ENCODE measurements around the gene TMPRSS5.
"Not testable (repeated sequence)": the region's sequence is repeated elsewhere in the genome, so short reads cannot be mapped to it uniquely, and the experiment has no call there.

TMPRSS5 gene

DNA sequence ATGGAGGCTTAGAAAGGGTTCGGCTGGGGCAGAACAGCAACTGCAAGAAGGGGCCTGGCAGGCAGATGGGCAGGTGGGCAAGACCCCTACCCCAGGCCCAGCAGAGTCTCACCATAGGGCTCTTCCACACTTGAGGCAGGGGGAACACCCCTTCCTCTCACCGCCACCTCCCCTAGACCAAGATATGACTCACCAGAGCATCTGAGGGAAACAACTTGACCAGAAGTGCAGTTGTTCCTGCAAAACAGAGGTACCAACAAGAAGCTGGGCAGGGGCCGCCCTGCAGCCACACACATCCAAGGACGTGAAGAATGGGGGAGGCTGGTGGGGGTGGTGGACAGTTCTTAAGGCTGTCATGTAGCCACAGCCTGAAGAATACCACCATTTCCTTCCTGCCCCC is 10.9 kb downstream of the TMPRSS5 start:
- DNase-seq, result no peak

DNA sequence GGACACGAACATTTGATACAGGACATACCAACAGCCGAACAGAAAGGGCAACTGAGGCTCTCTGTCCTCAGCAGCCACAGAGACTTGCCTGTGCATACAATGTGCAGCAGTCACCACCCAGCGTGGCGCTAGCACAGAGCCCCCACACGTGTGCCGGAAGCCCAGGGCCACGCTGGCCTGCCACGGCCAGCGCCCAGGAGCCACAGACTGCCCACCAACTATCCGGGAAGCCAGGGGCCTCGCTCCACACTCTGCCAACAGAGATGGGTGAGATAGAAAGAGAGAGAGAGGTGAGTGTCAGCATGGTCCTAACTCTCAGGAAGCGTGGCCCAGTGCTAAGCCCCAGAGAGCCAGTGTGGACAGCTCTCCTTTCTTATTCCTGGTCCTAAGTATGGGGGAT is 11.7 kb downstream of the TMPRSS5 start:
- DNase-seq, result no peak

DNA sequence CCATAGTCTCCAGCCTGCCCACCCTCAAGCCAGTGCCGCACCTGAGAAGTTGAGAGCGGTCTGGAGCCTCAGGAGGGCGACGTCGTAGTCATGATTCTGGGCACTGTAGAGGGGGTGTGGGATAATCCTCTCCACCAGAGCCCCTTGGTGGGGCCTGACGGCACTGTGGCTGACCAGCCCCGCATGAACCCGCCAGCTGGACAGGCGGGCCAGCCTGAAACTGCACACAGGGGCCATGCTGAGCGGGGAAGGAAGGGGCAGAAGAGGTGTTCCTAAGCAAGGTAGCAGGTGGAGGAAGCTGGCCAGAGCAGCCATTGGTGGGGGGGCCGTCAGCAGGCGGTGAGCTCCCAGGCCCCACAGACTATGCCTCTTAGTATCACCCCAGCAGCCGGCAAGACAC is 13.1 kb downstream of the TMPRSS5 start:
- DNase-seq, result no peak

DNA sequence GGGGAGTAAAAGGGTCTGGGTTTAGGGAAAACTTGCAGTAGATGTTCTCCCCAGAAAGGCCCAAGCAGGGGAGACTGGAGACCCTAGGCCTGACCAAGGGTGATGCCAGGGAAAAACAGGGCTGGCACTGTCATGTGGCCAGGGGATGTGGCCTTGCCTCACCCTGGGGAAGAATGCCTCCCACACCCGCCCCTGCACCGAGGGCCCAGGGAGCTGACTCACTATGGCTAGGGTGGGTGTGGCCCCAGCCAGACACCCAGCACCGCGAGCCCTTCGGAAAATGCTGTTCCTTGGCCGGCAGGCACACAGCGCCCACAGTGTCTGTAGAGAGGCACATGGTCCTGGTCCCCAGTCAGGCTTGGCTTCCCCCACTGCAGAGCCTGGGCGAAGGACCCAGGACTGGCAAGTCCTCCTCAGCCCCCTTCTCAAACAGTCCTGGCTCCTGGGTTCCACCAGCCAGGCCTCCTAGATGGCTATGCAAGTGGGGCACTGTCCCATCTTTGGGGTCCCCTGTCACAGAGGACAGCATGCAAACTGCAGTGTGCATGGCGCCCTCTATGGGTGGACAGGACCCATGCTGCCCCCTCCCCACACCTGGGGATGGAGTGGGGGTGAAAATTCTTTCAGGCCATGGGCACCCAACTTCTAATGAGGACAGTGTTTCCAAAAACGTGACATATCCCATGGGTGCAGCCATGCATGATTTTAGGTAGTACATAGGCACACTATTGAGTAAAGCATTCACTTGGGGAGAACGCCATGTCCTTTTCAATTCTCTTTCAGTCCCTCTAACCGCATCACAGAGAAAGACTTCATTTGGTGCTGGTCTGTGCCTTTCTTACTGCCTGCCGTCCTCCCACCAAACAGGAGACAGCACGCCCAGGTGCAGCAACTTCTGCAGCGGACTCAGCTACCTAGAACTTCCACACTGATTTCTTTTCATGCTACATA is 15.2 kb downstream of the TMPRSS5 start:
- DNase-seq, result peak; percentile 30

DNA sequence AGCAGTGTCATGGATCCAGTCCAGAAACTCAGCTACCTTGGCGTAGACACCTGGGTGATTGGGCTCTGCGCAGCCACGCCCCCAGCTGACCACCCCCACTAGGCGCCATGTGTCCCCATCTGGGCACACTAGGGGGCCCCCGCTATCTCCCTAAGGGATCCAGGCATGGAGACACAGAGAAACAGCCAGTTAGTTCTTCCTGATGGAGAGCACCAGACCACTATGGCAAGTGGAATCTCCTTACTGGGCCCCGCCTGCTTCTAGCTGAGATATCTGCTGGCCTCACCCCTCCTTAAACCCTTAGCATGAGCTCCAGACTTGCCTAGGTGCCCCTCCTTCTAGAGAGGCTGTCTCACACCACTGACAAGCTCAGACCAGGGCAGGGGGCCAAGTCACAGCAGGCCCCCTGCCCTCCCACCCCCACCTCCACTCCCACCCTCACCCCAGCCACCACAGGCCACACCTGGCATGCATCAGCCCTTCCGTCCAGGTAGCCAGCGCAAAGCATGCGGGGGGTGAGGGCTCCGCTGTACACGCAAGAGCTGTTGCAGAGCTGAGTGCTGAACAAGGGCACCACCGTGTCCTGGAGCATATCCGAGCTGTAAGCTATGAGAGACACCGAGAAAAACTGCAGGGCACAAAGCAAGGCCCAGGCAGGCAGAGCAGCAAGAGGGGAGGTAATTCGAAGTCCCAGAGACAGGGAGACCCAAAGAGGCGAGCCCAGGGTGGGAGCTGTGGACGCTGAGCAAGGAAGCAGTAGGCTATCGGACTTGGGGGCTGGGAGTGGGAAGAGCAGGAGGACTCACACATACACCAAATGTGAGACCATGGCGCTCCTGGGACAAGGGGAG is 16.1 kb downstream of the TMPRSS5 start:
- DNase-seq, result no peak

DNA sequence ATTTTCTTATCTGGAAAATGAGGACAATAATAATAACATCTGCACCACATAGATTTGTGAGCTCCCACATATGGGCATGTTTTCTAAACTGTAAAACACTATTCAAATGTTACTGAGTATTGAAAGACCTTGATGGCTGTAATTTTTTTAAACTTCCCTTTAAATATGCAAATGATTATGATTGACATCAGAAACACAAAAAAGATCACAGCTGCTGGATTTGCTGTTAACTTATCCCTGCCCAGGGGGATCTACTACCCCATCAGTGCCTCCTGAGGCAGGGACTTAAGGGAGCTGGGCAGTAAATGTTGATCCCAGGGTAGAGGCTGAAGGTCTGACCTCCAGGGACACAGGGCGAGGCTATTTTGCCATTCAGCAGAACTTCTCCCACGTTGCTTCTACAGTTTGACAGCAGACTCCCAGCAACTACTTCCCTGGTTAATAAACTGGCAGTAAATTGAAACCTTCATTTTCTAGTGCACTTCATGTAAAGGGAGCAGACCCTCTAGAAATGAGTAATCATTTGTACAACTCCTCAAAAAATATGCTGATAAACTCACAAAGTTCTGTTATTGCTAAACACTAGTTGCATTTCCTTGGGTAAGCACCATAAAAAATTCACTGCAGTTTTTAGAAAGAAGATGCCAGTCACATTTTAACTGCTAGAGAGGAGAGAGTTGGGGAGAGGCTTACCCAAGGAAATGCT is 20.3 kb downstream of the TMPRSS5 start:
- no peak for DNase-seq

DNA sequence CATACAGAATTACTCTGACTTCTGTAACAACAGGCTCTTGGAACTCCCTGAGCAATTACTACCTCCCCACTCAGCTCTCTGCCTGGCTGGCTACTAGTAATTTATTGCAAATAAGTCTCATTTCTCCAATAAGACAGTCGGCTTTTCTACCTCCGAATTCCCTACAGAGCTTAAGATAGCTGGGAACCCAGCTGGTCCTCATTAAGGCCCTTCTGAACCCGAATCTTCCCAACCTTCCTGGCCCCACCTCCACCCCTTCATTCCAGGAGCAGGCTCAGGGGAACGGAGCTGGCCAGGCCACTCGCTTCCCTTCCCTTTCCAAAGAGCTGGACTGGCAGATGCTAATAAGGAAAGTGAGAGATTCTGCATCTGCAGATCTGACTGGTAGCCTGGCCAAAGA is 21.6 kb downstream of the TMPRSS5 start:
- no peak for DNase-seq

DNA sequence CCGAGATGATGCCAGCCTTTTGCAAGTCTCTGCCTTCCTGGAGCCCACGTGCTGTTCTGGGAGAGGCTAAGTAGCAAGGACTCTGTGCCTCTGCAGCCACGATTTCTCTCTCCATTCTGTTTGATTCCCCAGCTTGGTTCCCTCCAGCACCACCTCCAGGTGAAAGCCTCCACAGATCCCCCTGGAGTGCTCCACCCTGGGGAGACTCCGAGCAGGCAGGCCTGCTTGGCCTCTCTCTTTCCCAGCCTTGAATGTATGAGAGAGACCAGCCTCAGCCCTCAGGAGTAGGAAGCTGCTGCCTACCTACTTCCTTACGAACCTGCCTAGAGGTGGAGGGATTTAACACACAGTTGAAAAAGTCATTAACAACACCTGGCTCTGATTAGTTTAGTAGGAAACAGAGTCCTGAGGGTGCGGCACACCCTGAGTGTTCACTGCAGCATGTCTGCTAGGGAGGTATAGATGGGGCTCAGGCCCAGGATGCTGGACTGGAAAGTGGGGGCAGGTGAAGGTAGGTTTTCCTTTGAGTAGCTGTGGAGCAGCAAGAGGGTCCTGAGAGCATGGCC is 22.5 kb downstream of the TMPRSS5 start:
- DNase-seq, result no peak

DNA sequence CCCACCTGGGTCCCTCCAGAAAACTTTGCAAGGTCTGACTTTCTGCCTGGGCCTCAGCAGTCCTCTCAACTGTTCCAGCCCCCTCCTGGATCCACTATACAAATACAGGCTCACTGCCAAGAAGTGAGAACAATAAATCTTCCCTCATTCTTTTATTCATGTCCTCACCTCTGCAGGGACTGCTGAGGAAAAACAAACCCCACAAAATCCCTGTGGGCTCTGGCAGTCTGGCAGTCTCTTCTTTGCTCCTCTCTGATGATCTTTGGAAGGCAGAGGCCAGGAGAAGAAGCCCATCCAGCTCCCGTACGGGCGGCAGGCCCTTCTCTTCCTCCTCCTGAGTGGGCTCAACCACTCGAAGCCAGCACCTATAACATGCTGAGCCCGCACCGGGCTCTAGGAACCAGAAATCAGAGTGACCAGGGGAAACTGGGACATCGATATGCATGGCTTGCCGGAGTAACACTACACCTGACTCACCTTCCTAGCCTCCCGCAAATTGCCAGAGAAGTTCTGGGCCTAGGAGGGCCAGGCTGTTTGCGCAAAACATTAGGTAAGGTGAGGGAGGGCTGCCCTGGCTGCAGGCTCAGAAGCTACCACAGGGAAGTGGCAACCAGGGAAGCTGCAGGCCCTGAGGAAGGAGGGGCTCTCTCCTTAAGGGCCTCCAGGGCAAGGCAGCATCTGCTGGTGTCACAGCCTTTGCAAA is 24.2 kb downstream of the TMPRSS5 start:
- DNase-seq, result peak; percentile 45

DNA sequence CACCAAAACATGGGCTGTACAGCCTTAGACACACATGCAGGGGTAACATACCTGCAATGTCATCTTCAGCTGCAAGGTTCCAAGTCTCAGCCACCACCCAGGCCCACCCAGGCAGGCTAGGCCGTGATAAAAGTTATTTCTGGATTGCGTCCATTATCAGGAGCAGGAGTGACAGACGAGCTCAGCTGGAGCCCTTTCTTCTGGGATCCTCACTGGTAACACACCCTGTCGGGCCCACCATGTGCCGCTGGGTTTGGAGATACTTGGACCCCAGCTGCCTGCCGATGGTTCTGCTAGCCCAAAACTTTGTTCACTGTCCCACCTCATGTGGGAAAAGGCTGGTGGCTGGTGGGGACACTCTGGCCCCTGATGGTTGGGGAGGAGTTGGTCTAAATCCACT is 24.8 kb downstream of the TMPRSS5 start:
- no peak for DNase-seq

DNA sequence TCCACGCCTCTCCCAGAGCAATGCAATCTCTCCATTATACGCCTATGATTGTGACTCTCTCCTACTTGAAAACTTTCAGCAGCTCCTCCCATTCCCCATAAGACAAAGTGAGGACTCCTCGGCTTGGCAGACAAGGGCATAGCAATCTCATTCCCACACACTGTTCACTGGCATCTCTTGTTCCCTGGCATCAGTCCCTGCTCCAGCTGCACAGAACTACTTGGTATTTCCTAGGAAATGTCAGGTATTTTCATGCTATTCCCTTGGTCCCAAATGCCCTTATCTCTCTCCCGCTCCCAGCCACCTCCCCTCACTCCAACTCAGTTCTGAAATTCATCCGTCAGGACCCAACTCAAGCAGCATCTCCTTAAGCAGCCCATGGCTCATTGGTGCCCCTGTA is 28.4 kb downstream of the TMPRSS5 start:
- no peak for DNase-seq

DNA sequence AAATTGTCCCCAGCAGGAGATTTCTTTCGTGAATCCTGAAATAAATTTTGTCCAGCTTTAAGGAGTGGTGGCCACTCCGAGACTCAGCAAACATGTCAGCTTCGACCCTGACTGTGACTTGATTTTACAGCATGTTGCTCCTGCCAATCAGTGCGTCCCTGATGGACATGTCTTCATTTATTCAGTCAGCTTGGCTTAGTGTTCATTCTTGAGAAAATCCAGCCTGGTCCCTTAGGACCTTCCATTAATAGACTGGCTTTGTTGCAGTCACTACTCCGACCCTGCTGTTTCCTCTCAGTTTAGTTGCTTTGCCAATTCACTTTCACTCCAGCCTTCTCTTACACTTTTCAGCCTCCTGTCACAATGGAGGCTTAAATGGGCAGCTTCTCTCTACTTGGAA is 30.5 kb downstream of the TMPRSS5 start:
- no peak for DNase-seq

DNA sequence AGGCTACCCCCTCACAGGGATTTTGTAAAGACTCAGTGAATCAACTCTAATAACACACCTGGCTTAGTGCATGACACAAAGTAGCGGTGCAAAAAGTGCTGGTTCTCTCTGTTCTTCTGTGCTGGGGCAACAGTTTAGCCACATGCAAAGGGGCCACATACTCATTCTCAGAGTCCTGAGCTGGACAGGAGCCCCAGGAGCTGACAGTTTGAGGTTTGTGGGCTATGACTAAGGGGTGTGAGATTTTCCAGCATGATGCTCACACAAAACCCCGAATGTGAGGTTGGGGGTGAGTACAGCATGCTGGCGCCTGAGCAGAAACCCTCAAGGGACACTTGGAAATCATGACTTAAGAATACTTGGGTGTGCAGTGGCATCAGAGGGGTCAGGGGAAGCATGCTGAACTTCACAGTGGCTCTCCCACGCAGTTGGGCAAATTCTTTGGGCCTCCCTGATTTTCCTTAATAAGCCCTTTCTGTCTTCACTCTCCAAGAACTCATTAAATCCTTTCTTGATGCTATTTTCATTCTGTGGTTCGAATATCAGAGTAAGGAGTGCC is 31.0 kb downstream of the TMPRSS5 start:
- peak; percentile 67 for DNase-seq

DNA sequence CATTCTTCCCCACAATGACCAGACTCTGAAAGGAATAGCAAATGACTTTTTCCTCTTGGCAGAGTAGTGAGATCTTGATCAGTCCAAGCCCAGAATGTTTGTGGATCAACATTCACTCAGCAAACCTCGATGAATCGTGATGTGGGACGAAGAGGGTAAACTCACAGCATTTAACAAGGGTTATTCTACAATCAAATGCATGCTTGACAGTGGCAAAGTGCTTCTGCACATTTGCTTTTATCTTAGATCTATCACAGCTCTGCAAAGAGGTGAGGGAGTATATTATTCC is 31.8 kb downstream of the TMPRSS5 start:
- DNase-seq, result no peak

DNA sequence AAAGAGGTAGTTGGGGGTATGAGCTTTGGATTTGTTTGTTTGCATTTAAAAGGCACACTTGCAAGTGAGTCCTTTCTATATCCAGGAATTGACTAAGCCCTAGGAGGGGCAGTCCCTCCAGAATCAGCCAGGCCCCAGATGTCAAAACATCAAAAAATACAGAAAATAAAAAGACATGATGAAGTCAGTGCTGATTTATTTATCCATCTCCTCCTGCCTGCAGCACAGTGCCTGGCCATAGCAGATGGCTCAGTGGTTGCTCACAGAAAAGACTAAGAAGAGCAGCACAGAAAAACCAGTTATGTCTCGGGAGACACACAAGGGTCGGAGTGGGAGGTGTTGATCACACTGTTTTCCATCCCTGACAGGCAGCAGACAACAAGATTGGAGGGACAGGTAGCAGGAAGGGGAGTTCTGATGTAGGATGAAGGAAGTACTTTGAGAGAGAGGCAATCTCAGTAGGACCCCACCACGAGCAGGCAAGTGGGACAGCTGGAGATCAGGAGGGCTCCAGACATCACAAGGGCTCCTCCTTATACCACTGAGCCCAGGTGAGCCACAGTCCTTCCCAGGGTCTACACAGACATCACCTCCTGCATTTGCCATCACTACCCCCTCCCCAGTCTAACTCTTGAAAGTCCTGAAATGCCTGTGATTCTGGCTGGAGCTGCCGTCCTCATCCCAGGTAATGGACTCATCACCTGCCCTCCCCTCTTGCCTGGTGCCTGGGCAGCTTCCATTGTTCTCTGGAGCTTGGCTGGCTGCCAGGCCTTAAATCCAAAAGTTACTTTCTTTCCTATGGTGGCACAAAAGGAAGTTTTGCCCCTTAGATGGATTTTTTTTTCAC is 32.3 kb downstream of the TMPRSS5 start:
- DNase-seq, result no peak

DNA sequence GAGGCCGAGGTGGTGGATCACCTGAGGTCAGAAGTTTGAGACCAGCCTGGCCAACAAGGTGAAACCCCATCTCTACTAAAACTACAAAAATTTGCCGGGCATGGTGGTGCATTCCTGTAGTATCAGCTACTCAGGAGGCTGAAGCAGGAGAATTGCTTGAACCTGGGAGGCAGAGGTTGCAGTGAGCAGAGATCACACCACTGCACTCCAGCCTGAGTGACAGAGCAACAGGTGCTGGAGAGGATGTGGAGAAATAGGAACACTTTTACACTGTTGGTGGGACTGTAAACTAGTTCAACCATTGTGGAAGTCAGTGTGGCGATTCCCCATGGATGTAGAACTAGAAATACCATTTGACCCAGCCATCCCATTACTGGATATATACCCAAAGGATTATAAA is 34.2 kb downstream of the TMPRSS5 start:
- DNase-seq, result not testable (repeated sequence)

DNA sequence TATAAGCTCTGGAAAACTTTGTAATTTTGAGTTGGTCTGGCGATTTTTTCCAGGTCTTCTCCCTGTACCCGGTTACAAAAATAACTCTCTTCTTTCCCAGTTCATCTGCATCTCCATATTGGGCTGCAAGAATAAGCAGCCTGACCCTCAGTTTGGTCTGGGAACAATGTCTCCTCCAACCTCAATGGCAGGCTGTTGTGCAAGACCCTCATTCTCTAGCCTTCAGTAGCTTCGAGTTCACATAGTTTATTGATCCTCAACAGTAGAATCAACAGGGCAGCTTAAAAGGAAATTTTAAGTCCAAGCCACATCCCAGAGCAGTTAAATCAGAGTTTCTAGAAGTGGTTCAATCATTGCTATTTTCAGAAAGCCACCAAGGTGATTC is 35.3 kb downstream of the TMPRSS5 start:
- DNase-seq, result no peak

DNA sequence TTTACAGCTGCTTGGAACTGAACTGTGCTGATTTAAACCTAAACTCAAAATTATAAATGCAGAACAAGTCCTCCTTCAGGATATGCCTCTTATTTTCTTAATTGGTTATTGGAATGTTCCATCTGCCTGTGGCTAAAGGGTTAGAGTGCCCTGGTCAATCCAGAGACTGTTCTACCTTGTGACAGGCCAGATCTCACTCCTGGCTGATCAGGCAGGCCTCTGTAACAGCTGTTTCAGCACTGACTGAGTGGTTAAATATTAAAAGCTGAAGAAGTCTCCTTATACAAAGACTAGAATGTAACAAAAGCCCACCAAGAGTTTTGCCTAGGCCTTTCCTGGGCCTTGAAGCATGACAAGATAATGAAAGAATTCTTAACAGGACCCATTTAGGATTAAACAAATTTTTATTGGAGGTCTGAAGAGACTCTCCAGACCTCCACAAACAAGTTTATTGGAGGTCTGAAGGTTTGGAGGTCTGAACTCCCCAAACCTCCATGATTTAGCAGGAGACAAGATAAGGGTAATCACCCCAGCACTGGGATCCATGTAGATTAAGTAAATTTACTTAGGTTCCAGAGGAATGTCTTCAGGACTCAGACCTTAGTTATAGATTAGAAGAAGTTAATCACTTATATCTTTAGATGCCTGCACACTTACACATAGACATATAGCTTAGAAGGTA is 35.8 kb downstream of the TMPRSS5 start:
- peak; percentile 25 for DNase-seq

DNA sequence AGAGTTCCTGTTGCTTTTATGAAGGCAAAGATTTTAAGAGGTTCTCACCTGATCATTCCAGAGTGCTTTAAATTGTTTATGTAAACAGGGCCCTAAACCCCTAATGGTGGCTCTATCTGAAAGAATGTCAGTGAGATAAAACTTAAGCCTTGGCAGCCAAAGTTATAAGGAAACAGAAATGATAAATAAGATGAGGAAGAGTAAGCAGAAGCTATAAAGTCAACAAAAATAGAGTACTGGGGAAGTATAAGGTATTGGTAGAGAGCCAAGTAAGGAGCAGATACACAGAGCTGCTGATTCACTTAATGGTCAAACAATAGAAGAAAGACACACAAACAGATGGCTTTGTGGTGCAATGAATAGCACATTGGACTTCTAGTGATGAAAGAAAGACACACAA is 37.9 kb downstream of the TMPRSS5 start:
- peak; percentile 20 for DNase-seq

DNA sequence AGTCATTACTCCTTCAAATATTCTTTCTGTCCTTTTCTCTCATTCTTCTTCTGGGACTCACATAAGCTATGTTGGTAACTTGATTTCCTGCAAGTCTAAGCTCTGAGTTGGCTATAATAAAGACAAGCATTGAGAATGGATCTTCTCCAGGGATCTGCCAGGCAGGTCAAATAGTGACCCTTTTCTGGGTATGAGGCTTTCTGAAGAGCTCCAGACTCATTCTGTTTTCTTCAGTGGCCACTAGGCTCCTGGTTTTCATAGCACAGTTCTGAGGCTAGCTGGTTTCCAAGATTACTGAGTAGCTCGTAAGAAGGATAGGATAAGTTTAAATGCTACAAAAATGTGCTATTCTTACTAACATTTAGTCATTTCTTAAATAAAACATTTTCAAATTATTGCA is 38.3 kb downstream of the TMPRSS5 start:
- DNase-seq, result no peak

DNA sequence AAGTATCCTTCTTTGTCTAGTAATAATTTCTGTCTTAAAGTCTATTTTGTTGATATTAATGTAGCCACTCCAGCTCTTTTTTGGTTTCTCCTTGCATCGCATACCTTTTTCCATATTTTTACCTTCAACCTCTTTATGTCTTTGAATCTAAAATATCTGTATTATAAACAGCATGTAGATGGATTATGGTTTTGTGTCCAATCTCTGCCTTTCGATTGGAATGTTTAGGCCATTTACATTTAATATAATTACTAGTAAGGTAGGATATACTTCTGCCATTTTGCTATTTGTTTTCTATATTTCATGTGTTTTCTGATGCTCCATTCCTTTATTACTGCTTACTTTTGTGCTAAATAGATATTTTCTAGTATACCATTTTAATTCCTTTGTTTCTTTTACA is 39.5 kb downstream of the TMPRSS5 start:
- DNase-seq, result no peak

Measured in kidney glomerular epithelial cell (primary cell).